Measurements from ENCODE around the gene NEIL1. TPM values are rescaled to one million over a fixed set of nuclear protein-coding genes. Genes with fewer than 3 reads are reported as not detected.

Gene NEIL1
- polyA plus RNA-seq, 1 experiment: 1.1 TPM

GRCh38 chr15:75350601-75351361 is 3.9 kb downstream of the NEIL1 start:
- no peaks in the 10 kb centered on the region; the same call in 1 of the 2 replicates for H3K9me3 ChIP-seq (ENCODE audit: control insufficient read depth, insufficient read depth, low read length)
- TF ChIP-seq CTCF (IDR thresholded peaks at IDR 0.05; ENCODE audit: low read depth, low read length): no peak
- CTCF ChIA-PET: no interaction called here
- no peak overlapping the region for H3K4me3 ChIP-seq (ENCODE audit: low read depth, low read length)
- no peak overlapping the region for H3K27ac ChIP-seq (ENCODE audit: low read depth, low read length)
- POLR2A ChIA-PET: interaction anchor here (0.5 to 0.7 kb wide), 2 partner anchors 20 to 698 kb away, joined by 3 read pairs; no protein-coding TSS in a partner anchor
- H3K27me3 ChIP-seq (ENCODE audit: control insufficient read depth, insufficient read depth, low read length): peaks cover 22% of the 10 kb centered on the region
- no peak for DNase-seq (ENCODE audit: low read depth, low spot score)

DNA sequence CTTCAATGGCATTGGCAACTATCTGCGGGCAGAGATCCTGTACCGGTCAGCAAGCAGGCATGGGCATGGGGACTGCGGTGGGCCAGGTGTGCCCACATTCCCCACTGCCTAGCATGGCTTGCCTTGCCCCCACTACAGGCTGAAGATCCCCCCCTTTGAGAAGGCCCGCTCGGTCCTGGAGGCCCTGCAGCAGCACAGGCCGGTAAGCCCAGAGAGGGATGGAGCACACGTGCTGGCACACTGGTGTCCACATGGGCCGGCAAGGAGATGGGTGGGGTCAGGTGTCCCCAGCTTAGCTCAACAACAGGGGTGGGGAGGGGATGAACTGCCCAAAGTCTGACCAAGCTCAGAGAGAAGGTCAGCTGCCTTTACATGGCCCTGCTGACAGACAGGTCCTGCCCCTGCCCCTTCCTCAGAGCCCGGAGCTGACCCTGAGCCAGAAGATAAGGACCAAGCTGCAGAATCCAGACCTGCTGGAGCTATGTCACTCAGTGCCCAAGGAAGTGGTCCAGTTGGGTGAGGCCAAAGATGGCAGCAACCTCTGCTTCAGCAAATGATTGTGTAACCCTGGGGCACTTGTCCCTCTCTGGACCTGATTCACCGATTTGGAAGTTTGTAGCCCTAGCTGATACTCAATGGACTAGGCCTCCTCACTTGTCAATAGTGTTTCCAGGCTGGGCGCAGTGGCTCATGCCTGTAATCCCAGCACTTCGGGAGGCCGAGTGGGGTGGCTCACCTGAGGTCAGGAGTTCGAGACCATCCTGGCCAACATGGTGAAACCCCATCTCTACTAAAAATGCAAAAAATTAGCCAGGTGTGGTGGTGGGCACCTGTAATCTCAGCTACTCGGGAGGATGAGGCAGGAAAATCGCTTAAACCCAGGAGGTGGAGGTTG is 5.6 kb downstream of the NEIL1 start:
- TF ChIP-seq CTCF (IDR thresholded peaks at IDR 0.05; ENCODE audit: low read depth, low read length): no peak
- Histone ChIP-seq H3K4me3 (ENCODE audit: low read depth, low read length) (no peak overlapping the region), H3K9me3 (ENCODE audit: control insufficient read depth, insufficient read depth, low read length) (no peaks in the 10 kb centered on the region; the same call in 1 of the 2 replicates), H3K27me3 (ENCODE audit: control insufficient read depth, insufficient read depth, low read length) (peaks cover 13% of the 10 kb centered on the region), H3K27ac (ENCODE audit: low read depth, low read length) (no peak overlapping the region)
- ChIA-PET POLR2A (no interaction called here), CTCF (interaction anchor here (0.6 kb wide), 1 partner anchor 15 kb away, joined by 3 read pairs; no protein-coding TSS in a partner anchor)
- no peak for DNase-seq (ENCODE audit: low read depth, low spot score)

DNA sequence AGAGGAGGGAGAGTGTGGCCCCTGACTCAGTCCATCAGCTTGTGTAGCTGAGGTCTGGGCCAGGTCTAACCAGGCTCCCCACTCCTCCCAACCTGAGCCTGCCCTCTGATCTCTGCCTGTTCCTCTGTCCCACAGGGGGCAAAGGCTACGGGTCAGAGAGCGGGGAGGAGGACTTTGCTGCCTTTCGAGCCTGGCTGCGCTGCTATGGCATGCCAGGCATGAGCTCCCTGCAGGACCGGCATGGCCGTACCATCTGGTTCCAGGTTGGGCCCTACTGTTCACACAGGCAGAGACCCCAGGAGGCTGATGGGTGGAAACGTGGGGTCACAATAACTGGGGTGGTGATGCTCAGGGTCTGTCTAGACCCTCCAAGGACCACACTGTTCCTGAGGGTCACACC is 6.8 kb downstream of the NEIL1 start:
- Histone ChIP-seq H3K27ac (ENCODE audit: low read depth, low read length) (no peak overlapping the region), H3K27me3 (ENCODE audit: control insufficient read depth, insufficient read depth, low read length) (peaks cover 7% of the 10 kb centered on the region), H3K9me3 (ENCODE audit: control insufficient read depth, insufficient read depth, low read length) (no peaks in the 10 kb centered on the region; the same call in 1 of the 2 replicates), H3K4me3 (ENCODE audit: low read depth, low read length) (no peak overlapping the region)
- DNase-seq (ENCODE audit: low read depth, low spot score): no peak
- ChIA-PET POLR2A (no interaction called here), CTCF (interaction anchor here (1.7 kb wide), 1 partner anchor 14 kb away, joined by 5 read pairs; no protein-coding TSS in a partner anchor)
- no peak for TF ChIP-seq CTCF (IDR thresholded peaks at IDR 0.05; ENCODE audit: low read depth, low read length)

GRCh38 chr15:75354454-75354853 is 7.6 kb downstream of the NEIL1 start:
- Histone ChIP-seq H3K4me3 (ENCODE audit: low read depth, low read length) (no peak overlapping the region), H3K9me3 (ENCODE audit: control insufficient read depth, insufficient read depth, low read length) (no peaks in the 10 kb centered on the region), H3K27me3 (ENCODE audit: control insufficient read depth, insufficient read depth, low read length) (no peaks in the 10 kb centered on the region), H3K27ac (ENCODE audit: low read depth, low read length) (no peak overlapping the region)
- no peak for TF ChIP-seq CTCF (IDR thresholded peaks at IDR 0.05; ENCODE audit: low read depth, low read length)
- DNase-seq (ENCODE audit: low read depth, low spot score): no peak
- ChIA-PET CTCF (interaction anchor here (1.7 kb wide), 1 partner anchor 14 kb away, joined by 5 read pairs; no protein-coding TSS in a partner anchor), POLR2A (no interaction called here)
